Brain microvascular endothelial cell (primary cell): ENCODE results near the gene CDC42SE1.

Experiments
- DNase-seq: peaks from one replicate; pipeline ENCODE4 v3.0.0-alpha.2; 2020
- H3K27ac ChIP-seq: fragments of 250-450 bp; sonication (Bioruptor Pico); 2 replicates; pipeline ENCODE4 v1.5.1; 2020; ENCODE audit warnings: mild to moderate bottlenecking, moderate library complexity
- H3K27me3 ChIP-seq: fragments of 250-450 bp; sonication (Bioruptor Pico); replicated peaks from 2 replicates; pipeline ENCODE4 v1.5.1; 2020; ENCODE audit warnings: mild to moderate bottlenecking
- H3K36me3 ChIP-seq: fragments of 250-450 bp; sonication (Bioruptor Pico); replicated peaks from 2 replicates; pipeline ENCODE4 v1.5.1; 2020; ENCODE audit warnings: mild to moderate bottlenecking
- H3K4me3 ChIP-seq: 2 replicates; pipeline ENCODE4 v1.5.1; 2011; ENCODE audit warnings: low read depth, mild to moderate bottlenecking, control low read depth, low read length, moderate library complexity
- CTCF ChIP-seq: IDR thresholded peaks from 2 replicates; pipeline ENCODE4 v1.5.1; 2011; ENCODE audit warnings: low read depth, mild to moderate bottlenecking, moderate library complexity, low read length, control low read depth, inconsistent platforms; ENCODE audit errors: missing control alignments
- in situ Hi-C: cut with HindIII; loops from 2 replicates; pipeline ENCODE4 v1.10.0; 2017; ENCODE audit warnings: low sequenced_read_pairs, low pct_ligation_motif_present

CDC42SE1 gene

GRCh38 chr1:151043163-151043562 lies 16.3 kb downstream of the CDC42SE1 start:
- no peak overlapping the region for H3K4me3 ChIP-seq
- no peaks in the 10 kb centered on the region for H3K36me3 ChIP-seq
- H3K27ac ChIP-seq = no peak overlapping the region
- in situ Hi-C loops = no loop called here
- no peaks in the 10 kb centered on the region for H3K27me3 ChIP-seq
- no peak for TF ChIP-seq CTCF
- no peak for DNase-seq

GRCh38 chr1:151039521-151039920 lies 19.9 kb downstream of the CDC42SE1 start:
- in situ Hi-C loops = no loop called here
- no peak overlapping the region for H3K27ac ChIP-seq
- H3K4me3 ChIP-seq = no peak overlapping the region
- no peak for DNase-seq
- peaks cover 3% of the 10 kb centered on the region for H3K36me3 ChIP-seq
- TF ChIP-seq CTCF = no peak
- no peaks in the 10 kb centered on the region for H3K27me3 ChIP-seq

- in situ Hi-C loops = no loop called here
- H3K4me3 ChIP-seq = no peak overlapping the region
- H3K27ac ChIP-seq = no peak overlapping the region
- H3K36me3 ChIP-seq = peaks cover 6% of the 10 kb centered on the region
- TF ChIP-seq CTCF = no peak
- H3K27me3 ChIP-seq = no peaks in the 10 kb centered on the region
- DNase-seq = no peak
These were observed 22.4 kb downstream of the CDC42SE1 start for GRCh38 chr1:151037032-151037431.

GRCh38 chr1:151036356-151036755 lies 23.1 kb downstream of the CDC42SE1 start, which contains the start of gene BNIPL:
BNIPL (plus strand) TSS chr1:151036586; CDS start chr1:151036726, 140 bp downstream.
- DNase-seq = no peak
- no peaks in the 10 kb centered on the region for H3K27me3 ChIP-seq
- TF ChIP-seq CTCF = no peak
- peaks cover 8% of the 10 kb centered on the region for H3K36me3 ChIP-seq
- no peak within 1 kb of the TSS for H3K27ac ChIP-seq
- H3K4me3 ChIP-seq = no peak within 1 kb of the TSS
- in situ Hi-C loops = no loop called here

GRCh38 chr1:151035167-151035566 lies 24.3 kb downstream of the CDC42SE1 start:
- in situ Hi-C loops = no loop called here
- peaks cover 16% of the 10 kb centered on the region for H3K36me3 ChIP-seq
- no peak for DNase-seq

More at GRCh38 chr1:151035167-151035566, 24.3 kb downstream of the CDC42SE1 start:
- Histone ChIP-seq H3K27ac (no peak overlapping the region), H3K4me3 (no peak overlapping the region), H3K27me3 (no peaks in the 10 kb centered on the region)
- no peak for TF ChIP-seq CTCF
